SK-N-SH treated with all-trans-retinoic acid at 6 μM for 48 hours (cell line): Measurements from ENCODE around the gene LRRK1.

Source experiments
- ATAC-seq: fragments of 200-7000 bp; cut with Tn5 transposase; 3 replicates; pipeline ENCODE4 v1.9.1; 2020; ENCODE audit warnings: mild to moderate bottlenecking, moderate library complexity
- ARNTL ChIP-seq: fragments of 450-650 bp; formaldehyde crosslinking; IDR thresholded peaks from 2 replicates; pipeline ENCODE4 v1.5.0; 2020; ENCODE audit warnings: low read depth, mild to moderate bottlenecking, moderate library complexity, borderline replicate concordance
- BACH2 ChIP-seq: fragments of 250-450 bp; sonication (Bioruptor Pico); IDR thresholded peaks from 2 replicates; pipeline ENCODE4 v1.9.0; 2021; ENCODE audit warnings: mild to moderate bottlenecking, borderline replicate concordance
- CREB5 ChIP-seq: fragments of 250-450 bp; sonication (Bioruptor Pico); IDR thresholded peaks from 2 replicates; pipeline ENCODE4 v1.5.1; 2020; ENCODE audit warnings: low read depth, mild to moderate bottlenecking, moderate library complexity
- CSDC2 ChIP-seq: fragments of 250-450 bp; sonication (Bioruptor Pico); IDR thresholded peaks from 2 replicates; pipeline ENCODE4 v1.5.0; 2020; ENCODE audit warnings: mild to moderate bottlenecking, moderate library complexity
- CSRNP3 ChIP-seq: fragments of 250-450 bp; sonication (Bioruptor Pico); IDR thresholded peaks from 2 replicates; pipeline ENCODE4 v1.5.1; 2021; ENCODE audit warnings: mild to moderate bottlenecking, moderate library complexity
- ESRRG ChIP-seq: fragments of 250-450 bp; sonication (Bioruptor Pico); IDR thresholded peaks from 2 replicates; pipeline ENCODE4 v1.6.1; 2021; ENCODE audit warnings: mild to moderate bottlenecking
- GLIS3 ChIP-seq: fragments of 250-450 bp; sonication (Bioruptor Pico); IDR thresholded peaks from 2 replicates; pipeline ENCODE4 v1.5.0; 2020; ENCODE audit warnings: mild to moderate bottlenecking, moderate library complexity
- ISL1 ChIP-seq: fragments of 250-450 bp; sonication (Bioruptor Pico); IDR thresholded peaks from 2 replicates; pipeline ENCODE4 v2.1.2; 2022; ENCODE audit warnings: mild to moderate bottlenecking, moderate library complexity
- OSR1 ChIP-seq: fragments of 250-450 bp; sonication (Bioruptor Pico); IDR thresholded peaks from 2 replicates; pipeline ENCODE4 v1.8.0; 2022; ENCODE audit warnings: moderate library complexity, mild to moderate bottlenecking, inconsistent platforms
- PATZ1 ChIP-seq: fragments of 250-450 bp; sonication (Bioruptor Pico); IDR thresholded peaks from 2 replicates; pipeline ENCODE4 v1.8.0; 2020; ENCODE audit warnings: mild to moderate bottlenecking, moderate library complexity, borderline replicate concordance
- POU6F1 ChIP-seq: fragments of 250-450 bp; sonication (Bioruptor Pico); IDR thresholded peaks from 2 replicates; pipeline ENCODE4 v1.8.0; 2021; ENCODE audit warnings: low read depth, mild to moderate bottlenecking, moderate library complexity, borderline replicate concordance
- PPARA ChIP-seq: fragments of 250-450 bp; sonication (Bioruptor Pico); IDR thresholded peaks from 2 replicates; pipeline ENCODE4 v1.5.0; 2020; ENCODE audit warnings: mild to moderate bottlenecking, borderline replicate concordance
- RARB ChIP-seq: fragments of 250-450 bp; sonication (Bioruptor Pico); IDR thresholded peaks from 2 replicates; pipeline ENCODE4 v1.8.0; 2021; ENCODE audit warnings: mild to moderate bottlenecking, moderate library complexity
- SNAI2 ChIP-seq: fragments of 250-450 bp; sonication (Bioruptor Pico); IDR thresholded peaks from 2 replicates; pipeline ENCODE4 v1.5.0; 2020; ENCODE audit warnings: mild to moderate bottlenecking, moderate library complexity
- TCF4 ChIP-seq: fragments of 250-450 bp; sonication (Bioruptor Pico); IDR thresholded peaks from 2 replicates; pipeline ENCODE4 v1.8.0; 2021; ENCODE audit warnings: mild to moderate bottlenecking, moderate library complexity, borderline replicate concordance
- TOX ChIP-seq: fragments of 250-450 bp; sonication (Bioruptor Pico); IDR thresholded peaks from 2 replicates; pipeline ENCODE4 v1.8.0; 2021; ENCODE audit warnings: mild to moderate bottlenecking, moderate library complexity, borderline replicate concordance
- TSHZ2 ChIP-seq: fragments of 250-450 bp; sonication (Bioruptor Pico); IDR thresholded peaks from 2 replicates; pipeline ENCODE4 v1.5.0; 2020; ENCODE audit warnings: mild to moderate bottlenecking, moderate library complexity
- ZC3H10 ChIP-seq: fragments of 250-450 bp; sonication (Bioruptor Pico); IDR thresholded peaks from 2 replicates; pipeline ENCODE4 v1.5.1; 2021; ENCODE audit warnings: mild to moderate bottlenecking, moderate library complexity
- ZFP3 ChIP-seq: fragments of 250-450 bp; sonication (Bioruptor Pico); IDR thresholded peaks from 2 replicates; pipeline ENCODE4 v1.5.0; 2020; ENCODE audit warnings: mild to moderate bottlenecking, moderate library complexity
- ZFP30 ChIP-seq: fragments of 450-650 bp; formaldehyde crosslinking; IDR thresholded peaks from 2 replicates; pipeline ENCODE4 v1.5.0; 2022; ENCODE audit warnings: mild to moderate bottlenecking, moderate library complexity
- ZNF565 ChIP-seq: fragments of 450-650 bp; formaldehyde crosslinking; conservative IDR thresholded peaks from 2 replicates; pipeline ENCODE4 v1.5.0; 2020; ENCODE audit warnings: low read depth, mild to moderate bottlenecking, moderate library complexity
- ZNF70 ChIP-seq: fragments of 450-650 bp; formaldehyde crosslinking; IDR thresholded peaks from 2 replicates; pipeline ENCODE4 v1.5.0; 2020; ENCODE audit warnings: mild to moderate bottlenecking, moderate library complexity

Gene LRRK1

GRCh38 chr15:100922192-100923040 lies 3.3 kb downstream of the LRRK1 start:
- TF ChIP-seq PATZ1 (CRISPR knock-in tag) (no peak), ESRRG (CRISPR knock-in tag) (no peak), TSHZ2 (CRISPR knock-in tag) (no peak), OSR1 (CRISPR knock-in tag) (no peak), ZFP3 (CRISPR knock-in tag) (no peak), BACH2 (CRISPR knock-in tag) (no peak), RARB (CRISPR knock-in tag) (no peak), ARNTL (no peak), TOX (CRISPR knock-in tag) (no peak), SNAI2 (no peak)
- no peak for ATAC-seq

GRCh38 chr15:100923076-100923475 lies 3.9 kb downstream of the LRRK1 start:
- TF ChIP-seq TOX (CRISPR knock-in tag) = no peak
- TF ChIP-seq ZC3H10 = no peak
- no peak for TF ChIP-seq CSRNP3 (CRISPR knock-in tag)
- TF ChIP-seq ZNF565 (CRISPR knock-in tag) = no peak
- TF ChIP-seq PPARA (CRISPR knock-in tag) = no peak
- TF ChIP-seq TSHZ2 (CRISPR knock-in tag) = no peak
- no peak for ATAC-seq

- TF ChIP-seq SNAI2 (no peak), ISL1 (CRISPR knock-in tag) (no peak)
- TF ChIP-seq, all 23 proteins: peak for 0
- ATAC-seq = no peak
Measured at GRCh38 chr15:100923902-100924301, 4.7 kb downstream of the LRRK1 start.

- ATAC-seq = no peak
- TF ChIP-seq ISL1 (CRISPR knock-in tag) (no peak), ZFP30 (CRISPR knock-in tag) (no peak), OSR1 (CRISPR knock-in tag) (no peak), CREB5 (CRISPR knock-in tag) (no peak), ZNF70 (no peak), CSDC2 (no peak), TOX (CRISPR knock-in tag) (no peak), ZC3H10 (no peak), TCF4 (CRISPR knock-in tag) (no peak), GLIS3 (CRISPR knock-in tag) (no peak), SNAI2 (no peak), POU6F1 (CRISPR knock-in tag) (no peak)
Measured at GRCh38 chr15:100924436-100924835, 5.3 kb downstream of the LRRK1 start.
